Uterine smooth muscle cell (primary cell): Measurements from ENCODE around the gene AHNAK. TPM values are rescaled to one million over a fixed set of nuclear protein-coding genes. Genes with fewer than 3 reads are reported as not detected.

ENCODE experiments used
- total RNA-seq: library from RNA; depleted of rRNA; stranded (reverse); fragments of >200 nt; gene quantifications from 2 replicates; pipeline ENCODE4 v1.2.3, GENCODE V29; 2014

The AHNAK gene
- total RNA-seq = 598 and 812 TPM in 2 replicates

GRCh38 chr11:62546244-62546928 lies at the start of gene AHNAK:
AHNAK (minus strand) TSS chr11:62546806; CDS start chr11:62536098, 10,708 bp downstream.

GRCh38 chr11:62591448-62592145 lies 45.0 kb upstream of the AHNAK start, which contains the start of gene TUT1:
TUT1 (minus strand) TSS chr11:62591523; CDS start chr11:62591485, 38 bp downstream.

GRCh38 chr11:62573592-62574362 lies 27.2 kb upstream of the AHNAK start, which contains the start of gene EEF1G:
EEF1G (minus strand) TSS chr11:62573891; CDS start chr11:62573842, 49 bp downstream.

GRCh38 chr11:62418733-62419132 lies 127.9 kb downstream of the AHNAK start, which contains the start of gene SCGB1A1:
SCGB1A1 (plus strand) TSS chr11:62419033; CDS start chr11:62419096, 63 bp downstream.

Other genes starting within 250 kb of the AHNAK start
- gene SCGB1D4, start 247.7 kb downstream of the AHNAK start, total RNA-seq = not detected in 2 replicates
- 0.12 and 1.00 TPM in 2 replicates for gene ASRGL1, start 209.4 kb downstream of the AHNAK start, total RNA-seq
- gene SCGB1A1, start 127.8 kb downstream of the AHNAK start, total RNA-seq = not detected in 2 replicates
- gene EEF1G, start 27.1 kb upstream of the AHNAK start, total RNA-seq = 1,010 and 1,304 TPM in 2 replicates
- 7.0 TPM in 2 replicates for gene TUT1, start 44.7 kb upstream of the AHNAK start, total RNA-seq
- 97.1 and 125 TPM in 2 replicates for gene MTA2, start 55.1 kb upstream of the AHNAK start, total RNA-seq
- 11.6 and 14.0 TPM in 2 replicates for gene EML3, start 66.0 kb upstream of the AHNAK start, total RNA-seq
- 2.3 and 2.9 TPM in 2 replicates for gene ROM1, start 66.5 kb upstream of the AHNAK start, total RNA-seq
- 34.3 and 50.9 TPM in 2 replicates for gene B3GAT3, start 75.2 kb upstream of the AHNAK start, total RNA-seq
- 315 and 475 TPM in 2 replicates for gene GANAB, start 99.8 kb upstream of the AHNAK start, total RNA-seq
- gene INTS5, start 106.5 kb upstream of the AHNAK start, total RNA-seq = 22.9 and 24.5 TPM in 2 replicates
- gene C11orf98, start 118.4 kb upstream of the AHNAK start, total RNA-seq = 24.6 and 35.6 TPM in 2 replicates
- gene CSKMT, start 118.5 kb upstream of the AHNAK start, total RNA-seq = 4.2 and 9.4 TPM in 2 replicates
- gene UQCC3, start 124.9 kb upstream of the AHNAK start, total RNA-seq = 12.0 and 12.6 TPM in 2 replicates
- gene LBHD1, start 125.5 kb upstream of the AHNAK start, total RNA-seq = 2.7 and 3.3 TPM in 2 replicates
- 99.4 and 126 TPM in 2 replicates for gene UBXN1, start 132.3 kb upstream of the AHNAK start, total RNA-seq
- gene LRRN4CL, start 142.7 kb upstream of the AHNAK start, total RNA-seq = 12.2 and 23.5 TPM in 2 replicates
- gene BSCL2, start 160.6 kb upstream of the AHNAK start, total RNA-seq = 37.4 and 39.5 TPM in 2 replicates
- gene GNG3, start 160.9 kb upstream of the AHNAK start, total RNA-seq = not detected in 2 replicates
- gene HNRNPUL2, start 180.7 kb upstream of the AHNAK start, total RNA-seq = 9.6 and 16.4 TPM in 2 replicates
- 30.0 and 35.2 TPM in 2 replicates for gene TTC9C, start 181.7 kb upstream of the AHNAK start, total RNA-seq
- 14.5 and 15.6 TPM in 2 replicates for gene ZBTB3, start 207.4 kb upstream of the AHNAK start, total RNA-seq
- 66.9 and 68.8 TPM in 2 replicates for gene POLR2G, start 214.8 kb upstream of the AHNAK start, total RNA-seq
- gene TAF6L, start 224.6 kb upstream of the AHNAK start, total RNA-seq = 29.2 and 30.7 TPM in 2 replicates
- 19.0 and 25.5 TPM in 2 replicates for gene TMEM179B, start 240.6 kb upstream of the AHNAK start, total RNA-seq
- gene TMEM223, start 245.2 kb upstream of the AHNAK start, total RNA-seq = 21.8 and 24.1 TPM in 2 replicates